SK-N-SH (cell line): ENCODE measurements around the gene ARHGEF40. TPM values are rescaled to one million over a fixed set of nuclear protein-coding genes. Genes with fewer than 3 reads are reported as not detected.

Experiments used
- CTCF ChIA-PET: fragments of 300-600, 350-600 bp; formaldehyde crosslinking; extraction: SDS; loops from one replicate; lab custom pipeline; 2021; lab: Yijun Ruan, JAX
- POLR2A ChIA-PET: fragments of 350-600 bp; sonication (Branson Sonifier 250); formaldehyde crosslinking; extraction: SDS; loops from one replicate; lab custom pipeline; 2020; ENCODE audit warnings: antibody characterized with exemption, inconsistent platforms; lab: Yijun Ruan, JAX
- DNase-seq: peaks from one replicate; pipeline ENCODE4 v3.0.0; 2012
- H2AFZ ChIP-seq: fragments of 200-600 bp; sonication (generic); 2 replicates; pipeline ENCODE4 v1.8.1; 2016; ENCODE audit warnings: antibody characterized with exemption, mild to moderate bottlenecking, low read depth
- H3F3A ChIP-seq: fragments of 200-600 bp; sonication (generic); replicated peaks from 2 replicates; pipeline ENCODE3; 2016; ENCODE audit warnings: antibody characterized with exemption, mild to moderate bottlenecking; ENCODE audit not compliant: insufficient read depth
- H3K27ac ChIP-seq, 2 experiments: fragments of 200-500 bp in 1 of 2; fragments of 200-600 bp in 1 of 2; sonication (Bioruptor generic) in 1 of 2; sonication (generic), shearing (Covaris generic) in 1 of 2; 2 replicates each; pipeline versions ENCODE4 v1.5.1 to v1.6.1; 2014 to 2016; ENCODE audit warnings: low read depth in 2 of 2, inconsistent platforms in 1 of 2, low read length in 1 of 2, mild to moderate bottlenecking in 1 of 2, mixed read lengths in 1 of 2
- H3K27me3 ChIP-seq: fragments of 200-600 bp; sonication (generic), shearing (Covaris generic); 2 replicates; pipeline ENCODE4 v1.6.1; 2016; ENCODE audit warnings: mixed run types; ENCODE audit not compliant: insufficient read depth
- H3K36me3 ChIP-seq, 2 experiments: fragments of 200-500 bp in 1 of 2; fragments of 200-600 bp in 1 of 2; sonication (Bioruptor generic) in 1 of 2; sonication (generic) in 1 of 2; replicated peaks in 1 of 2; 2 replicates each; pipeline versions ENCODE3 to v1.5.1; 2014 to 2016; ENCODE audit warnings: low read length in 1 of 2, mild to moderate bottlenecking in 1 of 2; ENCODE audit not compliant: insufficient read depth in 2 of 2, control insufficient read depth in 1 of 2
- H3K4me1 ChIP-seq, 2 experiments: fragments of 200-500 bp in 1 of 2; fragments of 200-600 bp in 1 of 2; sonication (Bioruptor generic) in 1 of 2; sonication (generic), shearing (Covaris generic) in 1 of 2; 2 replicates each; pipeline versions ENCODE4 v1.5.1 to v1.6.1; 2014 to 2016; ENCODE audit warnings: low read depth in 1 of 2, low read length in 1 of 2, mixed run types in 1 of 2; ENCODE audit not compliant: insufficient read depth in 2 of 2, control insufficient read depth in 1 of 2
- H3K4me2 ChIP-seq: fragments of 200-600 bp; sonication (generic), shearing (Covaris generic); 2 replicates; pipeline ENCODE4 v1.6.1; 2017; ENCODE audit warnings: mixed run types
- H3K4me3 ChIP-seq, 2 experiments: fragments of 200-500 bp in 1 of 2; fragments of 200-600 bp in 1 of 2; sonication (Bioruptor generic) in 1 of 2; sonication (generic), shearing (Covaris generic) in 1 of 2; 2 replicates each; pipeline versions ENCODE4 v1.5.1 to v1.8.1; 2014 to 2016; ENCODE audit warnings: low read depth in 2 of 2, inconsistent platforms in 1 of 2, low read length in 1 of 2, mild to moderate bottlenecking in 1 of 2, mixed read lengths in 1 of 2, moderate library complexity in 1 of 2
- H3K79me2 ChIP-seq: fragments of 200-600 bp; sonication (generic); 2 replicates; pipeline ENCODE4 v1.8.1; 2017; ENCODE audit warnings: mild to moderate bottlenecking; ENCODE audit not compliant: insufficient read depth
- H3K9ac ChIP-seq: fragments of 200-600 bp; sonication (generic); 2 replicates; pipeline ENCODE4 v1.6.1; 2017; ENCODE audit warnings: mixed run types
- H3K9me2 ChIP-seq: fragments of 200-600 bp; sonication (generic); 2 replicates; pipeline ENCODE4 v1.6.1; 2017; ENCODE audit warnings: mixed run types
- H3K9me3 ChIP-seq: fragments of 200-600 bp; sonication (generic); 2 replicates; pipeline ENCODE4 v1.6.1; 2017; ENCODE audit warnings: mixed run types, mild to moderate bottlenecking, moderate library complexity
- H4K20me1 ChIP-seq: fragments of 200-600 bp; sonication (generic); 2 replicates; pipeline ENCODE4 v1.6.1; 2017; ENCODE audit warnings: mild to moderate bottlenecking, mixed run types; ENCODE audit not compliant: insufficient read depth
- ELF1 ChIP-seq: IDR thresholded peaks from 2 replicates; pipeline ENCODE4 v1.4.0; 2012
- FOSL2 ChIP-seq: IDR thresholded peaks from 2 replicates; pipeline ENCODE4 v1.4.0; 2012; ENCODE audit warnings: low read depth, mild to moderate bottlenecking, moderate library complexity, borderline replicate concordance
- FOXM1 ChIP-seq: IDR thresholded peaks from 2 replicates; pipeline ENCODE4 v1.4.0; 2012; ENCODE audit warnings: low read depth, mild to moderate bottlenecking
- GATA2 ChIP-seq: sonication (generic); formaldehyde crosslinking; IDR thresholded peaks from 2 replicates; pipeline ENCODE4 v1.5.0; 2020; ENCODE audit warnings: mild to moderate bottlenecking, missing genetic modification reagents
- MEF2A ChIP-seq: IDR thresholded peaks from 2 replicates; pipeline ENCODE4 v1.4.0; 2012; ENCODE audit warnings: low read depth, borderline replicate concordance
- MXI1 ChIP-seq: IDR thresholded peaks from 2 replicates; pipeline ENCODE4 v1.6.1; 2012; ENCODE audit warnings: mild to moderate bottlenecking, low read depth, low read length, improper control_type of control experiment
- NFIC ChIP-seq: IDR thresholded peaks from 2 replicates; pipeline ENCODE4 v1.4.0; 2012; ENCODE audit warnings: borderline replicate concordance
- POLR2AphosphoS5 ChIP-seq: IDR thresholded peaks from 2 replicates; pipeline ENCODE4 v1.6.1; 2012; ENCODE audit warnings: low read depth, low read length
- RAD21 ChIP-seq: IDR thresholded peaks from 2 replicates; pipeline ENCODE4 v1.6.1; 2012; ENCODE audit warnings: mild to moderate bottlenecking, low read length
- TAF1 ChIP-seq: IDR thresholded peaks from 2 replicates; pipeline ENCODE4 v1.6.1; 2012; ENCODE audit warnings: low read depth, mild to moderate bottlenecking, low read length, moderate library complexity, borderline replicate concordance
- TEAD4 ChIP-seq: IDR thresholded peaks from 2 replicates; pipeline ENCODE4 v1.4.0; 2012; ENCODE audit warnings: mild to moderate bottlenecking, borderline replicate concordance; ENCODE audit not compliant: insufficient read depth
- WGBS: methylation state at CpG from one replicate; pipeline ENCODE4 v1.1.6; 2017; ENCODE audit warnings: low lambda C conversion rate; 5-methylcytosine and 5-hydroxymethylcytosine counted together
- polyA plus RNA-seq, 3 experiments: library from polyadenylated mRNA; depleted of rRNA; stranded (reverse); fragments of >200 nt; gene quantifications; 2 replicates each; pipeline ENCODE4 v1.2.3, GENCODE V29; 2012
- TF ChIP-seq, protein P1 (sequence below): IDR thresholded peaks from 2 replicates; pipeline ENCODE4 v1.4.0; 2012; ENCODE audit warnings: low read depth, borderline replicate concordance
- TF ChIP-seq, protein P2 (sequence below): IDR thresholded peaks from 2 replicates; pipeline ENCODE4; 2012
- TF ChIP-seq, protein P3 (sequence below): IDR thresholded peaks from 2 replicates; pipeline ENCODE4 v1.6.1; 2012; ENCODE audit warnings: mild to moderate bottlenecking, low read depth, low read length, moderate library complexity

ARHGEF40 gene
- polyA plus RNA-seq, 1 of the 3 experiments (the other 2 are of a cell fraction), result 58.8 TPM

DNA sequence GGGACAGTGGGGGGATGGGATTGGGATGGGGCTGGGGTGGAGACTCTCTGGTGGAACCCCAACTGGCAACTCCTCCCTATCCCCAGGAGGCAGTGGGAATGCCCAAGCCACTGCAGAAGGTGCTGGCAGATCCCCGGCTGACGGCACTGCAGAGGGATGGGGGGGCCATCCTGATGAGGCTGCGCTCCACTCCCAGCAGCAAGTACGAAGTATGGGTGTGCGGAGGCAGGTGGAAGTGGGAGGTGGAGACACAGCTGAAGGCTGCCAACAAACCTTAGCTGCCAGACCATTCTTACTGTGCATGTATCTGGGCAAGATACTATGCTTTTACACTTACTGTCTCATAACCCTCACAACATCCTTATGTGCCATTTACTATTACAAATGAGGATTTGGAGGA lies 8.2 kb downstream of the ARHGEF40 start:
- no peak overlapping the region for H2AFZ ChIP-seq
- peaks cover 0 to 13% of the 10 kb centered on the region in 2 experiments; a peak in 1 of 4 replicates for H3K4me1 ChIP-seq
- no peak overlapping the region for H3K27ac ChIP-seq
- 0 out of 2 replicates have a peak, but pooled peaks cover 8% of the 10 kb centered on the region for H4K20me1 ChIP-seq
- H3K9me2 ChIP-seq, result no peaks in the 10 kb centered on the region
- H3K9me3 ChIP-seq, result no peaks in the 10 kb centered on the region
- DNase-seq, result no peak
- H3K27me3 ChIP-seq, result no peaks in the 10 kb centered on the region
- H3K4me2 ChIP-seq, result no peak overlapping the region
- ChIA-PET CTCF (interaction anchor here (2.1 to 3.5 kb wide), 3 partner anchors 14 to 63 kb away, joined by 11 to 14 read pairs (median 13); no protein-coding TSS in a partner anchor), POLR2A (no interaction called here)
- H3K79me2 ChIP-seq, result peaks cover 22% of the 10 kb centered on the region
- no peak overlapping the region for H3K4me3 ChIP-seq
- WGBS, result 100% methylated on average over 5 of the region's 5 CpGs
- H3K36me3 ChIP-seq, result peaks cover 76 to 95% of the 10 kb centered on the region in 2 experiments
- H3K9ac ChIP-seq, result no peak overlapping the region
- TF ChIP-seq TEAD4, result no peak
- no peak for TF ChIP-seq GATA2 (CRISPR knock-in tag)
- TF ChIP-seq, protein P1, sequence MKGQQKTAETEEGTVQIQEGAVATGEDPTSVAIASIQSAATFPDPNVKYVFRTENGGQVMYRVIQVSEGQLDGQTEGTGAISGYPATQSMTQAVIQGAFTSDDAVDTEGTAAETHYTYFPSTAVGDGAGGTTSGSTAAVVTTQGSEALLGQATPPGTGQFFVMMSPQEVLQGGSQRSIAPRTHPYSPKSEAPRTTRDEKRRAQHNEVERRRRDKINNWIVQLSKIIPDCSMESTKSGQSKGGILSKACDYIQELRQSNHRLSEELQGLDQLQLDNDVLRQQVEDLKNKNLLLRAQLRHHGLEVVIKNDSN, result no peak
- TF ChIP-seq, protein P2, sequence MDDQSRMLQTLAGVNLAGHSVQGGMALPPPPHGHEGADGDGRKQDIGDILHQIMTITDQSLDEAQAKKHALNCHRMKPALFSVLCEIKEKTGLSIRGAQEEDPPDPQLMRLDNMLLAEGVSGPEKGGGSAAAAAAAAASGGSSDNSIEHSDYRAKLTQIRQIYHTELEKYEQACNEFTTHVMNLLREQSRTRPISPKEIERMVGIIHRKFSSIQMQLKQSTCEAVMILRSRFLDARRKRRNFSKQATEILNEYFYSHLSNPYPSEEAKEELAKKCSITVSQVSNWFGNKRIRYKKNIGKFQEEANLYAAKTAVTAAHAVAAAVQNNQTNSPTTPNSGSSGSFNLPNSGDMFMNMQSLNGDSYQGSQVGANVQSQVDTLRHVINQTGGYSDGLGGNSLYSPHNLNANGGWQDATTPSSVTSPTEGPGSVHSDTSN, result no peak
- TF ChIP-seq NFIC, result no peak
- TF ChIP-seq FOSL2, result no peak
- TF ChIP-seq RAD21, result no peak
- no peak for TF ChIP-seq MEF2A
- no peak for TF ChIP-seq ELF1
- no peak for TF ChIP-seq FOXM1
- no peak for TF ChIP-seq MXI1
- TF ChIP-seq, protein P3, sequence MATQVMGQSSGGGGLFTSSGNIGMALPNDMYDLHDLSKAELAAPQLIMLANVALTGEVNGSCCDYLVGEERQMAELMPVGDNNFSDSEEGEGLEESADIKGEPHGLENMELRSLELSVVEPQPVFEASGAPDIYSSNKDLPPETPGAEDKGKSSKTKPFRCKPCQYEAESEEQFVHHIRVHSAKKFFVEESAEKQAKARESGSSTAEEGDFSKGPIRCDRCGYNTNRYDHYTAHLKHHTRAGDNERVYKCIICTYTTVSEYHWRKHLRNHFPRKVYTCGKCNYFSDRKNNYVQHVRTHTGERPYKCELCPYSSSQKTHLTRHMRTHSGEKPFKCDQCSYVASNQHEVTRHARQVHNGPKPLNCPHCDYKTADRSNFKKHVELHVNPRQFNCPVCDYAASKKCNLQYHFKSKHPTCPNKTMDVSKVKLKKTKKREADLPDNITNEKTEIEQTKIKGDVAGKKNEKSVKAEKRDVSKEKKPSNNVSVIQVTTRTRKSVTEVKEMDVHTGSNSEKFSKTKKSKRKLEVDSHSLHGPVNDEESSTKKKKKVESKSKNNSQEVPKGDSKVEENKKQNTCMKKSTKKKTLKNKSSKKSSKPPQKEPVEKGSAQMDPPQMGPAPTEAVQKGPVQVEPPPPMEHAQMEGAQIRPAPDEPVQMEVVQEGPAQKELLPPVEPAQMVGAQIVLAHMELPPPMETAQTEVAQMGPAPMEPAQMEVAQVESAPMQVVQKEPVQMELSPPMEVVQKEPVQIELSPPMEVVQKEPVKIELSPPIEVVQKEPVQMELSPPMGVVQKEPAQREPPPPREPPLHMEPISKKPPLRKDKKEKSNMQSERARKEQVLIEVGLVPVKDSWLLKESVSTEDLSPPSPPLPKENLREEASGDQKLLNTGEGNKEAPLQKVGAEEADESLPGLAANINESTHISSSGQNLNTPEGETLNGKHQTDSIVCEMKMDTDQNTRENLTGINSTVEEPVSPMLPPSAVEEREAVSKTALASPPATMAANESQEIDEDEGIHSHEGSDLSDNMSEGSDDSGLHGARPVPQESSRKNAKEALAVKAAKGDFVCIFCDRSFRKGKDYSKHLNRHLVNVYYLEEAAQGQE, result no peak
- no peak for TF ChIP-seq POLR2AphosphoS5
- no peak for TF ChIP-seq TAF1
- H3F3A ChIP-seq, result peaks cover 3% of the 10 kb centered on the region
